HUDEP-2 (cell line): ENCODE data around the gene BMPER.
A peak's percentile ranks its signal among the peaks of the same experiment; 100 is the strongest.

Experiments
- DNase-seq, 76 experiments: peaks; one replicate each; lab custom pipeline; 2025; ENCODE audit not compliant: unreplicated experiment in 76 of 76; lab: John Stamatoyannopoulos, UW

Gene BMPER

GRCh38 chr7:33905389-33906032 is at the start of gene BMPER:
Gene BMPER (plus strand): TSS chr7:33905539. CDS start chr7:33905614, 75 bp downstream.
- DNase-seq, result no peak

GRCh38 chr7:33861947-33862346 is 43.4 kb upstream of the BMPER start:
- no peak for DNase-seq

GRCh38 chr7:33862946-33863814 is 42.2 kb upstream of the BMPER start:
- DNase-seq, result no peak

- no peak for DNase-seq
These were observed 37.2 kb upstream of the BMPER start for GRCh38 chr7:33868166-33868565.

GRCh38 chr7:33869176-33869575 is 36.2 kb upstream of the BMPER start:
- DNase-seq, result no peak

GRCh38 chr7:33870120-33870519 is 35.2 kb upstream of the BMPER start:
- DNase-seq, result no peak

- DNase-seq, result no peak
These were observed 32.5 kb upstream of the BMPER start for GRCh38 chr7:33872870-33873269.

- DNase-seq, result no peak
These were observed 31.8 kb upstream of the BMPER start for GRCh38 chr7:33873518-33873917.

GRCh38 chr7:33873981-33874750 is 31.2 kb upstream of the BMPER start:
- DNase-seq, result no peak

- DNase-seq, result no peak
These were observed 30.4 kb upstream of the BMPER start for GRCh38 chr7:33874943-33875342.

- DNase-seq, result no peak
These were observed 28.6 kb upstream of the BMPER start for GRCh38 chr7:33876596-33877274.

- DNase-seq, result no peak
These were observed 24.6 kb upstream of the BMPER start for GRCh38 chr7:33880787-33881186.

GRCh38 chr7:33881316-33881715 is 24.0 kb upstream of the BMPER start:
- no peak for DNase-seq

- no peak for DNase-seq
These were observed 23.1 kb upstream of the BMPER start for GRCh38 chr7:33882040-33882837.

- DNase-seq, result no peak
These were observed 22.2 kb upstream of the BMPER start for GRCh38 chr7:33882950-33883670.

GRCh38 chr7:33883671-33883965 is 21.7 kb upstream of the BMPER start:
- no peak for DNase-seq

GRCh38 chr7:33885290-33886148 is 19.8 kb upstream of the BMPER start:
- DNase-seq, result no peak

- DNase-seq, result peak in 6 of 76 experiments; percentile 2 to 26 (median 8)
These were observed 19.2 kb upstream of the BMPER start for GRCh38 chr7:33886149-33886623.
